K562 (cell line): Measurements from ENCODE around the gene MYCBPAP.

Source experiments
- BRF1 ChIP-seq: IDR thresholded peaks from 3 replicates; pipeline ENCODE4 v1.6.1; 2011; ENCODE audit warnings: borderline replicate concordance, mild to moderate bottlenecking; ENCODE audit not compliant: insufficient read length; ENCODE audit errors: extremely low read depth
- EP300 ChIP-seq: IDR thresholded peaks from 2 replicates; pipeline ENCODE4 v1.6.1; 2012; ENCODE audit warnings: low read length, improper control_type of control experiment
- EZH2 ChIP-seq: IDR thresholded peaks from 2 replicates; pipeline ENCODE4 v1.6.1; 2012; ENCODE audit warnings: low read depth, mild to moderate bottlenecking, inconsistent platforms, low read length, borderline replicate concordance

DNA sequence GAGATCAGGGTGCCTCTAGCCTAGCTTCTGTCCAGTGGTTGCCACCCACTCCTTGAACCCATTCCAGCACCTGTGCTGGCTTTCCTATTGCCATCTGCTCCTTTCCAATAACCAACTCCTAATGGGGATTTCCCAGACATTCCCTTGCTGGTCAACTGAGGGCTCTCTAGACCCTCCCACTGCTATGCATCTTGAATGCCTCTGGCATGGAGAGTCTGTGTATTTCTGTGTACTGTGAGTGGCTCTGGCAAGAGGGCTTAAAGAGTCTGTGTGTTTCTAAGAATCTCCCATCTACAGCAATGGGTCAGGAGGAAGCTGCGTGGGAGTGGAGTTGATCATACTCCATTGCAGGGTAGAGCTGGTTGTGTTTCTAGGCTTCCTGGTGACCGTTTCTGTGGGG lies 13.3 kb downstream of the MYCBPAP start:
- no peak for TF ChIP-seq EZH2
- no peak for TF ChIP-seq BRF1
- no peak for TF ChIP-seq EP300
